ENCODE measurements around the gene CYTIP. TPM values are rescaled to one million over a fixed set of nuclear protein-coding genes. Genes with fewer than 3 reads are reported as not detected.
"Not testable (repeated sequence)": the region's sequence is repeated elsewhere in the genome, so short reads cannot be mapped to it uniquely, and the experiment has no call there.

Gene CYTIP
- polyA plus RNA-seq, 12 donors, result 0.17 to 4.4 (median 0.63) TPM; not detected in 2

- DNase-seq, result no peak
Observed at GRCh38 chr2:157376041-157376440, 67.8 kb downstream of the CYTIP start.

GRCh38 chr2:157375384-157375783, 68.5 kb downstream of the CYTIP start:
- DNase-seq, result no peak

- not testable (repeated sequence) for DNase-seq
Observed at GRCh38 chr2:157368508-157368907, 75.4 kb downstream of the CYTIP start.

- DNase-seq, result no peak
Observed at GRCh38 chr2:157367704-157368103, 76.2 kb downstream of the CYTIP start.

Other genes starting within 250 kb of the CYTIP start
- 1 to 10 TPM in 11 of 12 donors, not detected in 1; 1.4 to 8.7 (median 3.5) TPM for gene GALNT5, start 186.4 kb downstream of the CYTIP start, polyA plus RNA-seq (ENCODE audit: insufficient read length in 12 of 12)
- under 1 TPM in 3 of 12 donors, not detected in 9; 0.25 to 0.76 (median 0.32) TPM for gene ERMN, start 118.3 kb downstream of the CYTIP start, polyA plus RNA-seq (ENCODE audit: insufficient read length in 12 of 12)
- gene ACVR1C, start 184.8 kb upstream of the CYTIP start, polyA plus RNA-seq (ENCODE audit: insufficient read length in 12 of 12), result under 1 TPM in 10 of 12 donors, not detected in 2; 0.08 to 0.34 (median 0.14) TPM

All from muscle of arm (tissue), 12 donors.